SJSA1 (cell line): ENCODE data around the gene PRM1. TPM values are rescaled to one million over a fixed set of nuclear protein-coding genes. Genes with fewer than 3 reads are reported as not detected.

Experiments
- DNase-seq, 2 experiments: peaks; one replicate each; pipeline ENCODE4 v3.0.0-alpha.2; 2015 to 2020; ENCODE audit warnings: low spot score in 2 of 2, low read depth in 1 of 2
- H3K27ac ChIP-seq: fragments of 250-450 bp; sonication (Bioruptor Pico); 2 replicates; pipeline ENCODE4 v1.5.1; 2020; ENCODE audit warnings: mild to moderate bottlenecking, moderate library complexity
- H3K27me3 ChIP-seq: fragments of 250-450 bp; sonication (Bioruptor Pico); replicated peaks from 2 replicates; pipeline ENCODE4 v1.5.1; 2020; ENCODE audit warnings: mild to moderate bottlenecking, moderate library complexity
- H3K36me3 ChIP-seq: fragments of 250-450 bp; sonication (Bioruptor Pico); 2 replicates; pipeline ENCODE4 v1.5.1; 2020; ENCODE audit warnings: mild to moderate bottlenecking
- H3K4me1 ChIP-seq: fragments of 250-450 bp; sonication (Bioruptor Pico); replicated peaks from 2 replicates; pipeline ENCODE4 v1.6.1; 2021; ENCODE audit warnings: mild to moderate bottlenecking
- H3K4me3 ChIP-seq: fragments of 250-450 bp; sonication (Bioruptor Pico); 2 replicates; pipeline ENCODE4 v1.5.1; 2020; ENCODE audit warnings: mild to moderate bottlenecking
- H3K9me3 ChIP-seq: fragments of 250-450 bp; sonication (Bioruptor Pico); replicated peaks from 2 replicates; pipeline ENCODE4 v1.5.1; 2020; ENCODE audit warnings: mild to moderate bottlenecking
- total RNA-seq: library from RNA; depleted of rRNA; stranded (reverse); fragments of >200 nt; shearing (Covaris generic); gene quantifications from 2 replicates; pipeline ENCODE4 v1.2.3, GENCODE V29; 2014

Gene PRM1
- total RNA-seq, 1 experiment from 2014 or later, result not detected

GRCh38 chr16:11240636-11241473 lies 40.3 kb downstream of the PRM1 start:
- H3K4me3 ChIP-seq, result no peak overlapping the region
- H3K9me3 ChIP-seq, result no peaks in the 10 kb centered on the region

GRCh38 chr16:11239644-11240632 lies 41.2 kb downstream of the PRM1 start:
- Histone ChIP-seq H3K27ac (no peak overlapping the region), H3K4me1 (no peaks in the 10 kb centered on the region), H3K36me3 (no peaks in the 10 kb centered on the region), H3K27me3 (no peaks in the 10 kb centered on the region), H3K4me3 (no peak overlapping the region), H3K9me3 (no peaks in the 10 kb centered on the region)
- no peak for DNase-seq

More at GRCh38 chr16:11240636-11241473, 40.3 kb downstream of the PRM1 start:
- no peaks in the 10 kb centered on the region for H3K36me3 ChIP-seq
- DNase-seq, result no peak
- no peaks in the 10 kb centered on the region for H3K27me3 ChIP-seq
- H3K27ac ChIP-seq, result no peak overlapping the region
- H3K4me1 ChIP-seq, result no peaks in the 10 kb centered on the region

- Histone ChIP-seq H3K4me3 (no peak overlapping the region), H3K4me1 (0 out of 2 replicates have a peak, but pooled peaks cover 3% of the 10 kb centered on the region), H3K27ac (no peak overlapping the region), H3K9me3 (no peaks in the 10 kb centered on the region), H3K27me3 (no peaks in the 10 kb centered on the region), H3K36me3 (no peaks in the 10 kb centered on the region)
- no peak for DNase-seq
These were observed 42.6 kb downstream of the PRM1 start for GRCh38 chr16:11238272-11239202.

DNA sequence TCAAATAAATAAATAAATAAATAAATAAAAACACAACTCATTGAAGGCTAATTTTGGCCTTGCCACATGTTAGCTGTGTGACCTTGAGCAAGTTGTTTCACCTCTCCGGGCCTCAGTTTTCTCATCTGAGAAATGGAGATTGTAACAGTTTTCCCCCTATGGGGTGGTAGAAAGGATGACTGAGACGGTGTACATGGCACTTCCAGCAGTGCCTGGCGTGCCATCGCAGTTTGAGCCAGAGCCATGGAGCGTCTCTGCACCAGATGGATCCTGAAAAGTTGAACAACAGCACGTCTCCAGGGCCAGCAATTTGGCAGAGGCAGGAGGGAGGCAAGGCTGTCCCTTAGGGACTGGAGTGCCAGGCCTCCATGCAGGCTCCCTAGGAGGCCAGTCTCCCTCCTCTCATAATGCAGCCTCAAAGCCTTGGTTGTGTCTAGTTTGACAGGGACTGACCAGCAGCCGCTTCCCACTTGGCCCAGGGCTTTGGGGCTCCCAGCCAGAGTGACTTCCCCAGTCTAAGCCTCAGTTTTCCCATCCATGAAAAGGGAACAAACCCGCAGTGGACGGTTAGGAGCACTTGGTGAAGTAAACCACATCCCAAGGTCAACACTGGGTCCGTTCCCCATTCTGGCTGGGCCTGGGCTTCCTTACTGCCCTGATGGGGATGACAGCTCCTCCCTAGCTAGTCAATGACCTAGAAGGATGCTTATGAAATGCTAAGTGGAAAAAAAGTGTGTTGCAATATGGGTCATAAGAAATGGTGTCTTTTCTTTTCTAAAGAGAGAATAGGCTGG lies 44.5 kb downstream of the PRM1 start:
- Histone ChIP-seq H3K9me3 (no peaks in the 10 kb centered on the region), H3K4me3 (no peak overlapping the region), H3K4me1 (0 out of 2 replicates have a peak, but pooled peaks cover 3% of the 10 kb centered on the region), H3K27me3 (no peaks in the 10 kb centered on the region), H3K36me3 (no peaks in the 10 kb centered on the region), H3K27ac (no peak overlapping the region)
- no peak for DNase-seq

- Histone ChIP-seq H3K27ac (no peak overlapping the region), H3K4me1 (0 out of 2 replicates have a peak, but pooled peaks cover 3% of the 10 kb centered on the region)
- DNase-seq, result no peak
These were observed 45.5 kb downstream of the PRM1 start for GRCh38 chr16:11235703-11235991.

GRCh38 chr16:11234884-11235702 lies 46.0 kb downstream of the PRM1 start:
- Histone ChIP-seq H3K27ac (no peak overlapping the region), H3K27me3 (no peaks in the 10 kb centered on the region), H3K9me3 (no peaks in the 10 kb centered on the region), H3K4me3 (no peak overlapping the region), H3K4me1 (0 out of 2 replicates have a peak, but pooled peaks cover 3% of the 10 kb centered on the region), H3K36me3 (no peaks in the 10 kb centered on the region)
- no peak for DNase-seq

More at GRCh38 chr16:11235703-11235991, 45.5 kb downstream of the PRM1 start:
- Histone ChIP-seq H3K27me3 (no peaks in the 10 kb centered on the region), H3K4me3 (no peak overlapping the region), H3K9me3 (no peaks in the 10 kb centered on the region), H3K36me3 (no peaks in the 10 kb centered on the region)

DNA sequence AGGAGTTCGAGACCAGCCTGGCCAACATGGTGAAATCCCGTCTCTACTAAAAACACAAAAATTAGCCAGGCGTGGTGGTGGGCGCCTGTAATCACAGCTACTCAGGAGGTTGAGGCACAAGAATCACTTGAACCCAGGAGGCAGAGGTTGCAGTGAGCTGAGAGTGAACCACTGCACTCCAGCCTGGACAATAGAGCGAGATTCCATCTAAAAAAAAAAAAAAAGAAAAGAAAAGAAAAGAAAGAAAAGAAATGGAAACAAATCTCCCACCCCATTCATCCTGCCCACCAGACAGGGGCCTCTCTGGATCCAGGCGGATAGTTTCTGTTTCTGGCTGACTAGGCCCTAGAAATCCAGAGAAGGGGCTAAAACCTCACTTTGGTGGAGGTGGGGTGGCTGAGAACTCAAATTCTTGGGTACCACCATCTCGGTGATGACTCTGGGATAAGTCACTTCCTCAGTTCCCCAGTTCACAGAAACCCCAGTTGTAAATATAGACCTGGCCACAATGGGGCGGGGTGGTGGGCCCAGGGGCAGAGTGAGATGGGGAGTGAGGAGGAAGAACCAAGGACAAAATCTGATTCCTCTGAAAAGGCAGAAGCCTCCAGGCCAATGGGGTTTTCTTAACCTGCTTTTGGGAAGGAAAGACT lies 47.3 kb downstream of the PRM1 start:
- H3K27me3 ChIP-seq, result no peaks in the 10 kb centered on the region
- no peak for DNase-seq
- no peaks in the 10 kb centered on the region for H3K9me3 ChIP-seq
- H3K4me1 ChIP-seq, result 0 out of 2 replicates have a peak, but pooled peaks cover 3% of the 10 kb centered on the region
- H3K4me3 ChIP-seq, result no peak overlapping the region
- no peak overlapping the region for H3K27ac ChIP-seq
- no peaks in the 10 kb centered on the region for H3K36me3 ChIP-seq

GRCh38 chr16:11232852-11233726 lies 48.0 kb downstream of the PRM1 start:
- no peaks in the 10 kb centered on the region for H3K36me3 ChIP-seq
- H3K4me1 ChIP-seq, result 0 out of 2 replicates have a peak, but pooled peaks cover 3% of the 10 kb centered on the region
- DNase-seq, result no peak
- no peak overlapping the region for H3K4me3 ChIP-seq
- no peak overlapping the region for H3K27ac ChIP-seq
- no peaks in the 10 kb centered on the region for H3K9me3 ChIP-seq
- H3K27me3 ChIP-seq, result no peaks in the 10 kb centered on the region

- H3K9me3 ChIP-seq, result no peaks in the 10 kb centered on the region
These were observed 48.8 kb downstream of the PRM1 start for GRCh38 chr16:11232302-11232851.

DNA sequence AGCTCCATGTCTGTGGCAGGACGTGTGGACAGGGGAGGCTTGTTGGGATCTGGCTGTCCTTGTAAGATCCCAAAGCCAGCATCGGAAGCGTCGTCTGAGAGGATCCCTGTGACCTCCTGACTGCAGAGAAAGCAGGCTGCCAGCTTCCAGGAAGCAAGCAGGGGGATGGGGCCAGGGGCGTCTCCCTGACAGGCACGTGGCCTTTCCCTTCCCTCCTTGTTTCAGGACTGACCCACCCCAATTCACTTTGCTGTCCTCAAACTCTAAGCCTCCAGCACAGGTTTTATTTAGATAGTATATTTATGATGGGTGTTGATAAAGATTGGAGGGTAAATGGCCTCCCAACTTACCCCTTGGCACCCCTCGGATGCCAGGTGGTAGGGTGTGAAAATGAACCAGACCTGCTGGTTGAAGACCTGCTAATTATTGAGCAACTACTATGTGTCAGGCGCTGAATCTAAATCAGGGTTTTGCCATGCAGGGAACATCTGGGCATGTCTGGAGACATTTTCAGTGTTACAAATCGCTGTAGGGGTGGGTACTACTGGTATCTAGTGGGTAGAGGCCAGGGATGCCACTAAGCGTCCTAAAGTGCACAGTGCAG lies 49.7 kb downstream of the PRM1 start:
- Histone ChIP-seq H3K9me3 (no peaks in the 10 kb centered on the region), H3K27ac (no peak overlapping the region), H3K36me3 (no peaks in the 10 kb centered on the region), H3K4me3 (no peak overlapping the region), H3K27me3 (no peaks in the 10 kb centered on the region), H3K4me1 (0 out of 2 replicates have a peak, but pooled peaks cover 3% of the 10 kb centered on the region)
- DNase-seq, result no peak

More at GRCh38 chr16:11232302-11232851, 48.8 kb downstream of the PRM1 start:
- Histone ChIP-seq H3K27ac (no peak overlapping the region), H3K36me3 (no peaks in the 10 kb centered on the region), H3K4me1 (0 out of 2 replicates have a peak, but pooled peaks cover 3% of the 10 kb centered on the region), H3K4me3 (no peak overlapping the region), H3K27me3 (no peaks in the 10 kb centered on the region)
- no peak for DNase-seq
